Neural cell (in vitro differentiated cells): Measurements from ENCODE around the gene VOPP1. TPM values are rescaled to one million over a fixed set of nuclear protein-coding genes. Genes with fewer than 3 reads are reported as not detected.

Experiments used
- H2AFZ ChIP-seq: fragments of 200-600, 300-800 bp; sonication (generic), shearing (Covaris generic); 2 replicates; pipeline ENCODE4 v1.6.0; 2014; ENCODE audit warnings: low read depth, mild to moderate bottlenecking, antibody characterized with exemption, low read length, moderate library complexity
- H3F3A ChIP-seq: fragments of 200-600 bp; shearing (Covaris generic); 2 replicates; pipeline ENCODE4 v1.6.1; 2016; ENCODE audit warnings: mild to moderate bottlenecking, moderate library complexity, mixed read lengths, antibody characterized with exemption, low read length; ENCODE audit not compliant: insufficient read depth, poor library complexity, severe bottlenecking
- H3K27ac ChIP-seq: fragments of 200-600, 300-800 bp; sonication (generic), shearing (Covaris generic); 2 replicates; pipeline ENCODE4 v1.5.1; 2014; ENCODE audit warnings: mild to moderate bottlenecking, low read length, moderate library complexity
- H3K27me3 ChIP-seq: fragments of 300-800, 200-600 bp; sonication (generic), shearing (Covaris generic); 2 replicates; pipeline ENCODE4 v1.6.0; 2014; ENCODE audit warnings: mild to moderate bottlenecking, low read depth, low read length, moderate library complexity; ENCODE audit not compliant: insufficient read depth
- H3K36me3 ChIP-seq: fragments of 300-800, 200-600 bp; sonication (generic), shearing (Covaris generic); 2 replicates; pipeline ENCODE4 v1.5.1; 2014; ENCODE audit warnings: mild to moderate bottlenecking, antibody characterized with exemption, low read length, moderate library complexity; ENCODE audit not compliant: insufficient read depth
- H3K4me2 ChIP-seq: fragments of 300-800, 200-600 bp; sonication (generic), shearing (Covaris generic); 2 replicates; pipeline ENCODE4 v1.6.0; 2014; ENCODE audit warnings: mild to moderate bottlenecking, low read length
- H3K4me3 ChIP-seq: fragments of 300-800, 200-600 bp; sonication (generic), shearing (Covaris generic); 2 replicates; pipeline ENCODE4 v1.5.1; 2014; ENCODE audit warnings: mild to moderate bottlenecking, low read length, moderate library complexity
- H3K79me2 ChIP-seq: fragments of 200-600 bp; shearing (Covaris generic); replicated peaks from 2 replicates; pipeline ENCODE4 v1.6.0; 2014; ENCODE audit warnings: mild to moderate bottlenecking, low read length, moderate library complexity; ENCODE audit not compliant: insufficient read depth
- H3K9ac ChIP-seq: fragments of 300-800, 200-600 bp; sonication (generic), shearing (Covaris generic); 2 replicates; pipeline ENCODE4 v1.6.1; 2016; ENCODE audit warnings: mild to moderate bottlenecking, low read length, mixed read lengths
- H3K9me2 ChIP-seq: fragments of 200-600 bp; shearing (Covaris generic); 2 replicates; pipeline ENCODE4 v1.6.1; 2016; ENCODE audit warnings: mild to moderate bottlenecking, low read length, mixed read lengths; ENCODE audit not compliant: insufficient read depth
- H3K9me3 ChIP-seq: fragments of 200-600, 300-800 bp; sonication (generic), shearing (Covaris generic); 2 replicates; pipeline ENCODE4 v1.6.1; 2016; ENCODE audit warnings: mild to moderate bottlenecking, mixed run types, low read length, moderate library complexity, mixed read lengths
- H4K20me1 ChIP-seq: fragments of 200-600 bp; shearing (Covaris generic); 2 replicates; pipeline ENCODE4 v1.6.1; 2016; ENCODE audit warnings: mild to moderate bottlenecking, mixed run types; ENCODE audit not compliant: insufficient read depth
- EP300 ChIP-seq: fragments of 450-650 bp; conservative IDR thresholded peaks from 2 replicates; pipeline ENCODE4 v1.6.1; 2014; ENCODE audit warnings: antibody characterized with exemption, mild to moderate bottlenecking, moderate library complexity; ENCODE audit not compliant: poor library complexity, severe bottlenecking
- EZH2 ChIP-seq: fragments of 200-600, 300-800 bp; shearing (Covaris generic), sonication (generic); IDR thresholded peaks from 2 replicates; pipeline ENCODE4 v1.6.1; 2014; ENCODE audit warnings: antibody characterized with exemption, low read length, borderline replicate concordance, mild to moderate bottlenecking; ENCODE audit not compliant: insufficient read depth, poor library complexity, severe bottlenecking
- MXI1 ChIP-seq: fragments of 450-650 bp; conservative IDR thresholded peaks from 2 replicates; pipeline ENCODE4 v1.6.1; 2014; ENCODE audit warnings: antibody characterized with exemption, mild to moderate bottlenecking; ENCODE audit not compliant: poor library complexity, severe bottlenecking
- POLR2AphosphoS5 ChIP-seq: IDR thresholded peaks from 2 replicates; pipeline ENCODE4 v1.6.1; 2012
- RAD21 ChIP-seq: fragments of 450-650 bp; conservative IDR thresholded peaks from 2 replicates; pipeline ENCODE4 v1.6.1; 2014; ENCODE audit warnings: antibody characterized with exemption, mild to moderate bottlenecking, moderate library complexity
- SMC3 ChIP-seq: fragments of 450-650 bp; conservative IDR thresholded peaks from 2 replicates; pipeline ENCODE4 v1.6.1; 2014; ENCODE audit warnings: antibody characterized with exemption, mild to moderate bottlenecking, moderate library complexity; ENCODE audit not compliant: poor library complexity
- TAF1 ChIP-seq: IDR thresholded peaks from 2 replicates; pipeline ENCODE4 v1.6.1; 2012; ENCODE audit warnings: low read depth
- polyA plus RNA-seq: library from polyadenylated mRNA; depleted of rRNA; stranded (reverse); fragments of >200 nt; gene quantifications from 2 replicates; pipeline ENCODE4 v1.2.3, GENCODE V29; 2014
- TF ChIP-seq, protein P1 (sequence below): fragments of 450-650 bp; IDR thresholded peaks from 2 replicates; pipeline ENCODE4 v1.5.1; 2014; ENCODE audit warnings: antibody characterized with exemption, mild to moderate bottlenecking, moderate library complexity; ENCODE audit not compliant: poor library complexity, severe bottlenecking
- TF ChIP-seq, protein P2 (sequence below): IDR thresholded peaks from 2 replicates; pipeline ENCODE4 v1.6.1; 2012; ENCODE audit warnings: borderline replicate concordance

The VOPP1 gene
- polyA plus RNA-seq, 1 donor from 2014 or later, result 85.8 TPM

DNA sequence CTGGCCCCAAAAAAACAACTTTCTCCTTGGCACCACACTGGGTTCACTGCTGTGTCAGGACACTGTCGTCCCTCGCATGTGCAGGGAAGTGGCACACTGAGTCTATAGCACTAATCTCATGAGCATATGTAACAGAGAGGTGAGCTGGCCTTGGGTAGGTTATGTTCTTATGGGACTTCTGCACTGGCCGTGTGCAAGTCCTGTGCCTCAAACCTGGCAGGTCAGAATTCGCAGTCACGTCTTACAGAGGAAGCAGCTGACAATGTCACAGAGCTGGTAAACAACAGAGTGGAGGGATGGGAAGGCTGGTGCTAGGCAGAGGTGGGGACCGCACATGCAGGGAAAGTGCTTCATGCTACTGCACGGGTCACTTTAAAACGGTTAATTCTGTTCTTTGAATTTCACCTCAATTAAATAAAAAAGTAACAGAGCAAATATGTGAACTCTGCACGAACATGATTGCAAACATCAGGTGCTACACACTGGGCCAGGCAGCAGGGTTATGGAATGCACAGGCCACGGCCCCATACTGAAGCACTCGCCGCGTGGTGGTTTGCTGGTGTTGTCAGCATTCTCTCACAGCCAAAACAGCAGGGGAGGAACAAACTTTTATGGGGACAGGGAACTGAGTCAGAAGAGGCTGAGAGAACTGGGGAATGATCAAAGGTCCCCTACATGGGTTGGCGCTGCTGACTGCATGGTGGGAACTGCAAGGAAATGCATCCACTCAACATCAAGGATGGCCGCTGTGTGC is 54.2 kb downstream of the VOPP1 start:
- Histone ChIP-seq H3K27ac (no peak overlapping the region), H3K27me3 (no peaks in the 10 kb centered on the region), H4K20me1 (no peaks in the 10 kb centered on the region), H3K4me3 (no peak overlapping the region), H3K9ac (no peak overlapping the region), H3K9me2 (no peaks in the 10 kb centered on the region), H3K9me3 (no peaks in the 10 kb centered on the region), H2AFZ (no peak overlapping the region), H3K79me2 (peaks cover 3% of the 10 kb centered on the region), H3K36me3 (no peaks in the 10 kb centered on the region), H3F3A (no peaks in the 10 kb centered on the region), H3K4me2 (no peak overlapping the region)
- TF ChIP-seq SMC3 (no peak), EZH2 (no peak), EP300 (no peak), TAF1 (no peak), MXI1 (no peak), POLR2AphosphoS5 (no peak), RAD21 (no peak)
- TF ChIP-seq, protein P1, sequence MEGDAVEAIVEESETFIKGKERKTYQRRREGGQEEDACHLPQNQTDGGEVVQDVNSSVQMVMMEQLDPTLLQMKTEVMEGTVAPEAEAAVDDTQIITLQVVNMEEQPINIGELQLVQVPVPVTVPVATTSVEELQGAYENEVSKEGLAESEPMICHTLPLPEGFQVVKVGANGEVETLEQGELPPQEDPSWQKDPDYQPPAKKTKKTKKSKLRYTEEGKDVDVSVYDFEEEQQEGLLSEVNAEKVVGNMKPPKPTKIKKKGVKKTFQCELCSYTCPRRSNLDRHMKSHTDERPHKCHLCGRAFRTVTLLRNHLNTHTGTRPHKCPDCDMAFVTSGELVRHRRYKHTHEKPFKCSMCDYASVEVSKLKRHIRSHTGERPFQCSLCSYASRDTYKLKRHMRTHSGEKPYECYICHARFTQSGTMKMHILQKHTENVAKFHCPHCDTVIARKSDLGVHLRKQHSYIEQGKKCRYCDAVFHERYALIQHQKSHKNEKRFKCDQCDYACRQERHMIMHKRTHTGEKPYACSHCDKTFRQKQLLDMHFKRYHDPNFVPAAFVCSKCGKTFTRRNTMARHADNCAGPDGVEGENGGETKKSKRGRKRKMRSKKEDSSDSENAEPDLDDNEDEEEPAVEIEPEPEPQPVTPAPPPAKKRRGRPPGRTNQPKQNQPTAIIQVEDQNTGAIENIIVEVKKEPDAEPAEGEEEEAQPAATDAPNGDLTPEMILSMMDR, result no peak
- TF ChIP-seq, protein P2, sequence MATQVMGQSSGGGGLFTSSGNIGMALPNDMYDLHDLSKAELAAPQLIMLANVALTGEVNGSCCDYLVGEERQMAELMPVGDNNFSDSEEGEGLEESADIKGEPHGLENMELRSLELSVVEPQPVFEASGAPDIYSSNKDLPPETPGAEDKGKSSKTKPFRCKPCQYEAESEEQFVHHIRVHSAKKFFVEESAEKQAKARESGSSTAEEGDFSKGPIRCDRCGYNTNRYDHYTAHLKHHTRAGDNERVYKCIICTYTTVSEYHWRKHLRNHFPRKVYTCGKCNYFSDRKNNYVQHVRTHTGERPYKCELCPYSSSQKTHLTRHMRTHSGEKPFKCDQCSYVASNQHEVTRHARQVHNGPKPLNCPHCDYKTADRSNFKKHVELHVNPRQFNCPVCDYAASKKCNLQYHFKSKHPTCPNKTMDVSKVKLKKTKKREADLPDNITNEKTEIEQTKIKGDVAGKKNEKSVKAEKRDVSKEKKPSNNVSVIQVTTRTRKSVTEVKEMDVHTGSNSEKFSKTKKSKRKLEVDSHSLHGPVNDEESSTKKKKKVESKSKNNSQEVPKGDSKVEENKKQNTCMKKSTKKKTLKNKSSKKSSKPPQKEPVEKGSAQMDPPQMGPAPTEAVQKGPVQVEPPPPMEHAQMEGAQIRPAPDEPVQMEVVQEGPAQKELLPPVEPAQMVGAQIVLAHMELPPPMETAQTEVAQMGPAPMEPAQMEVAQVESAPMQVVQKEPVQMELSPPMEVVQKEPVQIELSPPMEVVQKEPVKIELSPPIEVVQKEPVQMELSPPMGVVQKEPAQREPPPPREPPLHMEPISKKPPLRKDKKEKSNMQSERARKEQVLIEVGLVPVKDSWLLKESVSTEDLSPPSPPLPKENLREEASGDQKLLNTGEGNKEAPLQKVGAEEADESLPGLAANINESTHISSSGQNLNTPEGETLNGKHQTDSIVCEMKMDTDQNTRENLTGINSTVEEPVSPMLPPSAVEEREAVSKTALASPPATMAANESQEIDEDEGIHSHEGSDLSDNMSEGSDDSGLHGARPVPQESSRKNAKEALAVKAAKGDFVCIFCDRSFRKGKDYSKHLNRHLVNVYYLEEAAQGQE, result no peak

DNA sequence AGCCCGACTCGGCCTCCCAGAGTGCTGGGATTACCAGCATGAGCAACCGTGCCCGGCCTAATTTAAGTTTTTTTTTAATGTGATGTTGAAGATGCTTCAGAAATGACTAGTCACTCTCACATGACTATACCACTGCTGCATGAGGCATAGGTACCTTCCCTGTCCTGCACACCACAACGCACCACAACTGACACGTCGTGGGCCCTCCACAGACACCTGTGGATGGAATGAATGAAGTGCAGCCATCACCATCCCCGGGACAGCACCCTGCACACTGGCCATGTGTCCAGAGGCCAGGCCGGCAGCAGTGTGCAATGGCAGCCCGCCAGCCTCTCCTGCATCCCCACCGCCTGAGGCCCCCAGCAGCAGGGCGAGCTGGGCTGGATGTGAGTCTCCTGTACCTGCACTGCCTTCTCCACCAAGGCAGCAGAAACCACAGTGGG is 55.1 kb downstream of the VOPP1 start:
- Histone ChIP-seq H2AFZ (no peak overlapping the region), H3K9me2 (no peaks in the 10 kb centered on the region), H3K9me3 (no peaks in the 10 kb centered on the region), H3K9ac (no peak overlapping the region), H3K27ac (no peak overlapping the region), H3K36me3 (no peaks in the 10 kb centered on the region), H3K27me3 (no peaks in the 10 kb centered on the region), H3F3A (no peaks in the 10 kb centered on the region), H4K20me1 (no peaks in the 10 kb centered on the region), H3K4me2 (no peak overlapping the region), H3K79me2 (no peaks in the 10 kb centered on the region), H3K4me3 (no peak overlapping the region)
- TF ChIP-seq MXI1, result no peak
- TF ChIP-seq RAD21, result no peak
- TF ChIP-seq EP300, result no peak
- no peak for TF ChIP-seq TAF1
- no peak for TF ChIP-seq EZH2
- TF ChIP-seq, protein P1, result no peak
- TF ChIP-seq SMC3, result no peak
- no peak for TF ChIP-seq POLR2AphosphoS5
- TF ChIP-seq, protein P2, result no peak
